ENCODE results near the gene CDT1.

Gene CDT1

DNA sequence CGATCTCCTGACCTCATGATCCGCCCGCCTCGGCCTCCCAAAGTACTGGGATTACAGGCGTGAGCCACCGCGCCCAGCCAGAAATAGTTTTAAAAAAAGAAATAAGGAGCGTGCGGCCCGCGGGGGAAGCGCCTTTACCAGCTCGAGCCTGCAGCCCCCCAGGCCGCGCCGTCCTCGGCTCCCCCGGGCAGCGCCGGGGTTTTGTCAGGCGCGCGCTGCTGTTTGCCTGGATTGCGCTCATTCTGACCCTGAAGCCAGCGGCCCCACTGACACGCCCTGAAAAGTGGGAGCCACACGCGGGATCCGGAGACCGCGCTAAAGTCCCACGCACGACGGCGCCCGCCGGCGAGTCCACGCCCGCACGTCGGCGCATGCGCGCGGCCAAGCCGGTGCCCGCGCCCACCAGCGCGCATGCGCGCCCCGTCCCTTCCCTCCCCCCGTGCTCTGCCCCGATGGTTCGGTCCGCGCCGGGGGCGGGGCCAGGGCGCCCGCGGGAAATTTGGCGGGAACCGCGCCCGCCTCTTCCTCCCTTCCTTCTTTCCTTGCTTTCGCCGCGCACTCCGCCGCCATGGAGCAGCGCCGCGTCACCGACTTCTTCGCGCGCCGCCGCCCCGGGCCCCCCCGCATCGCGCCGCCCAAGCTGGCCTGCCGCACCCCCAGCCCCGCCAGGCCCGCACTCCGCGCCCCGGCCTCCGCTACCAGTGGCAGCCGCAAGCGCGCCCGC, at the start of gene CDT1:
CDT1 (plus strand) TSS at position 526 of the 724 bp plus-strand sequence; CDS start at position 569, 43 bp downstream.
- peak; percentile 73 to 94 for DNase-seq

DNA sequence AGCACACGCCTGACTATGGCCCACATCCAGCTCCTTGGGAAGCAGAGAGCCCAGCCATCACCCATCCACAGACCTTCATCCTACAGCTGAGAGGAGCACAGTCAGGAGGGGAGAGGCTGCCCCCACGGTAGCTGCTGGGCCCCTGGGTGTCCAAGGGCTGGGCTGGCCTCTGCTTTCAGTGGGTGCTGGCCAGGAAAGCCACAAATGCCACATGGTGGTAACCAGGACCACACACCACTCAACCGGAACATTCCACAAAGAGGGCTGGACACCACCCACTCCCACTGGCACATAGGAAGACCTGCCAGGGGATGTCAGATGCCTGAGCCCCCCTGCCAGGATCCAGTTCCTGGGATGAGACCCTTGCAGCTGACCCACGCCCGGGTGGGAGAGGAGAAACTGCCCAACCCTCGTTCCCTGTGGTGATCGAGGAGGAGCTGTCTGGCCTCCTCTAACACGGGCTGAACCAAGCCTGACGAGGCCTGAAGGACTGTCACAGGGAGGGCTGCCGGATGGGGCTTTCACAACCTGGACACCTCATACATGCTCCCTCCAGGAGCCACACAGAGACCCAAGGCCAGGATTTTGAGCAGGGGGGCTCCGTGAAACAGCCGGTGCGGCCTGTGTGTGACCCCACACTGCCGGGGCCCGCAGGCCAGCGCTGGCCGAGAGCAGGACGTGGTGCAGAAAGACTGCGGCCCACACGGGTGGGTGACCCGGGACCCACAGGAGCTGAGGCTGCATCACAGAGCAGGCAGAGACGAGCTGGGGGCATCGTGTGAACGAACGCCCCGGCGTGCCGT, 49.3 kb upstream of the CDT1 start:
- no peak for DNase-seq

DNA sequence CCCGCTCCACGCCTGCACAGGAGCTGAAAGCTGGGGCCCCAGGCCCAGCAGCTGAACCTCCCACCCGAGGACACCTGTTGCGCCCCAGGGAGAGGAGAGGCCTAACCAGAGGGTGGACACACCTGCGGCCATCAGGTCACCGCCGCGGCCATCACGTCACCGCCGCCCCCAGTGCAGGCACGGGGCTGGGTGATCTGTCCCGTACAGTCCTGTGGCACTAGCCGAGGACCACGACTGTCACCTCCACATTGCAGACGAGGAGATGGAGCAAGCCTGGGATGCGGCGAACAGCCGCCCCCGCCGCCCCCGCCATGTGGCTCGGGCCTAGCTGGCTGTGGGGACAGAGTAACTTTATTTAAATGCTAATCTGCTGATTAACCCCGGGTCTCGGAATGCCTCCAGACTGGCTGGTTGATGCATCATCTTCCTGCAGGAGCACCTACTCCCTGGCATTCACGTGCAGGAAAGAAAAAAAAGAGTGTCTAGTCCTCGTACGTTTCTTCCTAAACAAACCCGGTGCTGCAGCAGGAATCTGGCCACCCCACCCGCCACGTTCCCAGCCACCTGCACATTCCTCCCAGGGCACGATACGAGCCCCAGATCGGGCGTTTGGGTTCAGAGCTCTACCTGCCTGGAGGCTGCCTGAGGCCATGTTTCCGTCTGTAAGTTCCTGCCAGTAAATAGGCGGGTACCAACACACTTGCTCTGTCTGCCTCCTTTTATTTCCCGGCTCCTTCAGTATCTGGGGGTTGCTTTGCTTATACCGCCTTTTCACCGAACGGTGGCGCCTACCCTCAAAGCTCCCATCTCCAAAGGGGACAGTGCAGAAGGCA, 48.5 kb upstream of the CDT1 start:
- DNase-seq, result no peak

- no peak for DNase-seq
These were observed 47.7 kb upstream of the CDT1 start for GRCh38 chr16:88755745-88756443.

- DNase-seq, result no peak
These were observed 45.2 kb upstream of the CDT1 start for GRCh38 chr16:88758227-88758943.

GRCh38 chr16:88758944-88759244, 44.7 kb upstream of the CDT1 start:
- DNase-seq, result no peak

- DNase-seq, result no peak
These were observed 44.2 kb upstream of the CDT1 start for GRCh38 chr16:88759245-88759975.

GRCh38 chr16:88759976-88760350, 43.6 kb upstream of the CDT1 start:
- DNase-seq, result no peak

DNA sequence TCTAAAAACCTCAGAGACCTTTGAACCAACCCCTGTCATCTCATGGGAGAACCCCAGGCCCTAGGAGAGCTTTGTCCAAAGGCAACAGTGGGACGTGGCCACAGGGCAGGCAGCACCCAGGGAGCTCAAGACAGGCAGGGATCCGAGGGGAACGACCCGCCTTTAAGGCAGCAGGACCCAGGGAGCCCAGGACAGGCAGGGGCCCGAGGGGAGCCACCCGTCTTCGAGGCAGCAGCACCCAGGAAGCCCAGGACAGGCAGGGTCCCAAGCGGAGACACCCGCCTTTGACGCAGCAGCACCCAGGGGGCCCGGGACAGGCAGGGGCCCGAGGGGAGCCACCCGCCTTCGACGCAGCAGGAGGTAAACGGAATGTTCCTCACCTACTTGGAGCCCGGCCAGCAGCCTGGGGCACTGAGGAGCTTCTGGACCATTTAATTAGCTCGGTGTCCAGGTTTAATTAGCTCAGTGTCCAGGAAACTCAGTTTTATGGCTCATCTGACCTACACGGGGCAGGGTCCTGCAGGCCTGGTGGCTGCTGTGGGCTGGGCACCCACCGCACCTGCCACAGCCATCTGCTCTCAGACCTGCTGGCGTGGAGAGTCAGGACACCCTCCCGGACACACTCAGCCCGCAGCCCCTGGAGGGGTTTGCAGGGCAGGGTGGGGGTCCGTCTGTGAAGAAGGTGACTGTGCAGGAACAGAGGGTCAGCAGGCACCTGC, 43.0 kb upstream of the CDT1 start:
- no peak for DNase-seq

DNA sequence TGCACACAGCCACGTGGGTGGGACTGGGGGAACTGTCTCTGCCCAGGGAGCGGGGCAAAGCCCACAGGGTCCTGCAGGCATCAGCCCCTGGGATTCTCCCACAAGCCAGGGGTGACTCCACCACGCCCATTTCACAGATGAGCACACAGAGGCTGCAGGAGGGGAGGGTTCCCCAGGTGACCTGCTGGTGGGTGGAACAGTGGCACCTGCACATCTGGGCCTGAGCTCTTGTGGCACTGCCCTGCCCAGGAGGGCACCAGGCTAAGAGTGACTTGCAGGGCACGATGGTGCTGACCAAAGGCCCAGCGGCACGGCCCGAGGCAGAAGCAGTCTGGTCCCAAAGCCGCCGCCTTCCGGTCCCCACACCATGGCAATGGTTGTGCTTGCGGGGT, 42.5 kb upstream of the CDT1 start:
- DNase-seq, result no peak

DNA sequence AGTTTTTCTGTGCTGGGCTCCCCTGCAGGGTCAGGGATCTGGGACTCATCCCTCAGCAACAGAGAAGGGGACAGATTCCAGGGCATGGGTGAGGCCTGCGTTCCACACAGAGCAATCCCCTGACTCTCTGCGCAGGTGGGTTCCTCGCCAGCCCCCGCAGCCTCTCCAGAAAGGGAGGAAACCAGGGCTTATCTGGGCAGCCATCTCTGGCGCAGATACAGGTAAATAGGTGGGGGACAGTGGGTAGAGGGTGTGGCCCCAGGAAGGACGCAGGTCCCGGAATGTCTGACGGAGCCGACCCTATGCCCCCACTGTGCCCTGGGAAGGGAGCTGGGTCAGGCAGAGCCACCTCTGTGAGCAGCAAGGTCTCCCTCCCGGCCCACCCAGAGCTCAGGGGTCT, 41.8 kb upstream of the CDT1 start:
- no peak for DNase-seq

DNA sequence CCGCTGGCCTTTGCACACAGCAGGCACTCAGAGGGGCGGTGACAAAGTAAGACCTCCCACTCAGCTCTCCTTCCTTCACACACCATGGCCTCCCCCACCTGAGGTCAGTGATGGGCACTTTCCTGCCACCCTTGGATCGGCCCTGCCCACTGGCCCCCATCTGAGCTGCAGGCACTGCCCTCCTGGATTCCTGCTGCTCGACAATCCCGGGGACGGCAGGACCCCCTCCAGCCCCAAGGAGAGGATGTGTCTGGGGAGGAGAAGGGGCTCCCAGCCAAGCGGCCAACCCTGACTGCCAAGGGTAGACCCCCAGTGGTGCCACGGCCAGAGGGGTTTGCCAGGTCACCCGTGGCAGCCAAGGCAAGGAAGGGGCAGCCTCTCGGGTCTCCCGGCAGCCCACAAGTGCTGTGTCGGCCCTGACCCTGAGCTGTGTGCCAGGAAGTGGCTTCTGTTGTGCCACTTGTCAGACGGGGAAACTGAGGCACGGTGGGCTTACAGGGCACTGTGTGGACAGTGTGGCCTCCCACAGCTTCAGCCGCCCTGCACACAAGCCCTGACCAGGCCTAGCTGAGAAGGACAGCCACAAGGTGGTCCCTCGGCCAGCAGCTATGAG, 41.2 kb upstream of the CDT1 start:
- no peak for DNase-seq

- DNase-seq, result no peak
These were observed 40.6 kb upstream of the CDT1 start for GRCh38 chr16:88762941-88763340.

DNA sequence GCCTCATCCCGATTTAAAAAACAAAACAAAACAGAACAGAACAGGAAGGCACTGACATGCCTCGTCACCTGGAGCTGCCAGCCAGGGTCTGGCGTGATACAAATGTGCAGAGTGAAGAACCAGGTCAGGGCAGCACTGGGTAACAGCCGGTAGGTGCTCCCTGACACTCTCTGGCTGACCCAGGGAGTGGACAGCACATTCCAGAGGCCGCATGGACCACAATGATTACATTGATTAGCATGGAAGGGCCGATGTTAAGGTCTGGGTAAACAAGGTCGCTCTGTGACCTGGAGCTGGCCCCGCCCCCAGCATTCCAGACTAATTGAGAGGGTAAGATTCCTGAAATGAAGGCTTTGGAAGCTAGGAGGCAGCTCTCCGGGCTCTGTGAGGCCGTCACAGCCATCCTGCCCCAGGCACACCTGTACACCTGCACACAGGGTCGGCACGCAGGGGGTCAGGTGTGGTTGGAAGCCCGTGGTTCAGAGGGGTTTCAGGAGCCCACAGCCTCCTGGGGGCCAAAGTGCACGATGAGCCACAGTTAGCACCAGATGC, 40.0 kb upstream of the CDT1 start:
- no peak for DNase-seq

DNA sequence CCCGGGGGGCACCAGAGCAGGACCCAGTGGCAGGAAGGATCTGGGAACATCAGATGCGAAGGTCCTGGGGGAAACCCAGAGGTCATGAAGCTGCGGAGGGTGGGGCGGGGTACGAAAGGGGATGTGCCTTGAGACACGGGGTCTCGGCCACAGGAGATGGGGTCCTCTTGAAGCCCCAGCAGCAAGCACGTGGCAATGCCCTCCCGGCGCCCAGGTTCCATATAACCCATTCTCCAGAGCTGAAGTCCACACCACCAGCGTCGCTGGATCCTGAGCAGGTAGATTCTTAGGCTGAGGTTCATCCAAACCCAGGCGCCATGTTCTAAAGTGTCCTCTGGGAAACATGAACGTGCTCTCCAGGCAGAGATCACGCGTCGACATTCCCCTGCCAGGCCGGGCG, 39.5 kb upstream of the CDT1 start:
- DNase-seq, result no peak

GRCh38 chr16:88764913-88765349, 38.7 kb upstream of the CDT1 start:
- DNase-seq, result no peak

DNA sequence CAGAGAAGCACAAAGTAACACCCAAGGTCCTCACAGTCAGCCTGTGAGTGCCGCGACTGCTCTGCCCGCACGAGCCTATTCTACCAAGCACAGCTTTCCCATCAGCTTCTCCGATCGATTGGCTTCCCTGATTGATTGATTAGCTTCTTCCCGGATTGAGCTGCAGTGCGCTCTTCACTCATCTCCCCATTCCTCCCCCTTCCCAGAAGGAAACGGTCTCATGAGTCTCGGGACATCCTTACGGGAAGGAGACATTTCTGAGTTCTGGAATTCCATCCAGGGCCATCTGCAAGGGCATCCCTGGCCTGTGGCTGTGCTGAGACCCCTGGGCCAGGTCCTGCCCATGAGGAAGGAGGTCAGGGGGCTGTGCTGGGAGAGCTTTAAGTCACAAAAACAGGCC, 36.6 kb upstream of the CDT1 start:
- DNase-seq, result no peak

- DNase-seq, result no peak
These were observed 36.0 kb upstream of the CDT1 start for GRCh38 chr16:88767546-88768070.

GRCh38 chr16:88768071-88768783, 35.4 kb upstream of the CDT1 start:
- DNase-seq, result no peak

Measured in inflammatory macrophage treated with lipopolysaccharide for 1 hour (primary cell).